CD4-positive, alpha-beta T cell (primary cell): ENCODE measurements around the gene PTPRN2. TPM values are rescaled to one million over a fixed set of nuclear protein-coding genes. Genes with fewer than 3 reads are reported as not detected.

Experiments
- ATAC-seq: fragments of 200-7000 bp; cut with Tn5 transposase; one replicate; pipeline ENCODE4 v1.10.0; 2022; ENCODE audit warnings: mild to moderate bottlenecking; ENCODE audit not compliant: poor library complexity
- CTCF ChIA-PET: fragments of 350-600 bp; sonication (Branson Sonifier 250); formaldehyde crosslinking; loops from one replicate; lab custom pipeline; 2021; ENCODE audit warnings: antibody characterized with exemption, inconsistent platforms; lab: Charles Lee
- POLR2A ChIA-PET: fragments of 350-600 bp; sonication (Branson Sonifier 250); formaldehyde crosslinking; loops from one replicate; lab custom pipeline; 2021; ENCODE audit warnings: antibody characterized with exemption, inconsistent platforms; lab: Charles Lee
- DNase-seq, 14 experiments: peaks; one replicate each; pipeline ENCODE4 v3.0.0-alpha.2; 2013 to 2020; ENCODE audit warnings: mixed read lengths in 2 of 14
- H3K27ac ChIP-seq, 2 donors: one replicate each; pipeline versions ENCODE4 v1.5.1 to v1.7.0; 2013; ENCODE audit warnings: low read length in 2 of 2, low read depth in 1 of 2, mild to moderate bottlenecking in 1 of 2
- H3K27me3 ChIP-seq, 2 experiments: 1 replicate in 1 of 2; 2 replicates in 1 of 2; pipeline versions ENCODE4 v1.6.1 to v1.7.0; 2013; ENCODE audit warnings: low read length in 2 of 2, control low read depth in 1 of 2, mild to moderate bottlenecking in 1 of 2, moderate library complexity in 1 of 2; ENCODE audit not compliant: insufficient read depth in 2 of 2, control insufficient read depth in 1 of 2
- H3K36me3 ChIP-seq: one replicate; pipeline ENCODE4 v1.6.1; 2013; ENCODE audit warnings: low read length, control low read depth; ENCODE audit not compliant: insufficient read depth
- H3K4me1 ChIP-seq: one replicate; pipeline ENCODE4 v1.6.1; 2013; ENCODE audit warnings: low read length, control low read depth; ENCODE audit not compliant: insufficient read depth
- H3K4me3 ChIP-seq: one replicate; pipeline ENCODE4 v1.5.1; 2013; ENCODE audit warnings: mild to moderate bottlenecking, low read length, moderate library complexity
- H3K9me3 ChIP-seq, 2 experiments: 1 replicate in 1 of 2; 2 replicates in 1 of 2; pipeline versions ENCODE4 v1.6.1 to v1.7.0; 2013; ENCODE audit warnings: low read length in 2 of 2, mild to moderate bottlenecking in 2 of 2, control low read depth in 1 of 2, moderate library complexity in 1 of 2; ENCODE audit not compliant: control insufficient read depth in 1 of 2, insufficient read depth in 1 of 2
- H3K27ac Mint-ChIP-seq: one replicate; pipeline ENCODE4 v1.8.0; 2020; ENCODE audit warnings: mixed read lengths
- H3K27me3 Mint-ChIP-seq: one replicate; pipeline ENCODE4 v1.8.0; 2021; ENCODE audit warnings: mixed read lengths
- H3K36me3 Mint-ChIP-seq: one replicate; pipeline ENCODE4 v1.8.0; 2021; ENCODE audit warnings: low read depth, mixed read lengths
- H3K4me1 Mint-ChIP-seq: one replicate; pipeline ENCODE4 v1.8.0; 2021; ENCODE audit warnings: low read depth, mixed read lengths
- H3K4me3 Mint-ChIP-seq: one replicate; pipeline ENCODE4 v1.8.0; 2020; ENCODE audit warnings: mild to moderate bottlenecking, mixed read lengths
- H3K9me3 Mint-ChIP-seq: one replicate; pipeline ENCODE4 v1.8.0; 2020; ENCODE audit warnings: mixed read lengths
- CTCF ChIP-seq: fragments of 200-600 bp; IDR thresholded peaks from one replicate; pipeline ENCODE4 v1.8.0; 2022; ENCODE audit warnings: antibody characterized with exemption, mild to moderate bottlenecking
- intact Hi-C, 2 experiments: fragments of 100-400 bp; cut with DNase I in 1 of 2; cut with micrococcal nuclease in 1 of 2; formaldehyde crosslinking; loops; one replicate each; pipeline versions ENCODE4 v1.15.1 to v1.9.0; 2023 to 2025; cut with DNase I, micrococcal nuclease
- total RNA-seq, 174 experiments: library from RNA in 2 of 174; stranded (reverse) in 2 of 174; gene quantifications; one replicate each; pipeline ENCODE4 v1.2.3 and lab custom pipeline; 2021 to 2026

The PTPRN2 gene
- total RNA-seq, 2 experiments from 2014 or later: 0.34 to 0.44 TPM

DNA sequence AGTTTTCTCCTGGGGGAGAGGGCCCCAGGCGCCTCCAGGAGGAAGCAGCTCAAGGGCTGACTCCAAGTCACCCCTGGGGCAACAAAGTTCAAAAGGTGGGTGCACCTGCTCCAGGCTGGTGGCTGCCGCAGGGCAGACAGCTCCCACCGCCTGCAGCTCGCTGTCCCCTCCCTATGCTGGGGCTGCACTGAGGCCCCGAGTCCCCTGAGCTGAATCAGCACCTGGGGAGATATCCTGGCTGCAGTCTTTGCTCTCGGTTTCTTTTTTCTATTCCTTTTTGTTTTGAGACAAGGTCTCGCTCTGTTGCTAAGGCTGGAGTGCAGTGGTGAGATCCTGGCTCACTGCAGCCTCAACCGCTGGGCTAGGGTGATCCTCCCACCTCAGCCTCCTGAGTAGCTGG, 1067.4 kb downstream of the PTPRN2 start:
- H3K27ac ChIP-seq: no peak overlapping the region
- Mint-ChIP-seq H3K4me1 (no peaks in the 10 kb centered on the region), H3K4me3 (no peak overlapping the region), H3K36me3 (no peaks in the 10 kb centered on the region), H3K27me3 (no peaks in the 10 kb centered on the region), H3K9me3 (no peaks in the 10 kb centered on the region), H3K27ac (no peak overlapping the region)
- intact Hi-C loops: no loop called here
- DNase-seq (peak in 1 of 14 experiments; percentile 7), ATAC-seq (no peak)
- H3K27me3 ChIP-seq: no peaks in the 10 kb centered on the region
- CTCF ChIA-PET: no interaction called here
- POLR2A ChIA-PET: no interaction called here
- no peak overlapping the region for H3K4me3 ChIP-seq
- H3K4me1 ChIP-seq: no peaks in the 10 kb centered on the region
- no peaks in the 10 kb centered on the region for H3K9me3 ChIP-seq
- no peak for TF ChIP-seq CTCF
- H3K36me3 ChIP-seq: no peaks in the 10 kb centered on the region

DNA sequence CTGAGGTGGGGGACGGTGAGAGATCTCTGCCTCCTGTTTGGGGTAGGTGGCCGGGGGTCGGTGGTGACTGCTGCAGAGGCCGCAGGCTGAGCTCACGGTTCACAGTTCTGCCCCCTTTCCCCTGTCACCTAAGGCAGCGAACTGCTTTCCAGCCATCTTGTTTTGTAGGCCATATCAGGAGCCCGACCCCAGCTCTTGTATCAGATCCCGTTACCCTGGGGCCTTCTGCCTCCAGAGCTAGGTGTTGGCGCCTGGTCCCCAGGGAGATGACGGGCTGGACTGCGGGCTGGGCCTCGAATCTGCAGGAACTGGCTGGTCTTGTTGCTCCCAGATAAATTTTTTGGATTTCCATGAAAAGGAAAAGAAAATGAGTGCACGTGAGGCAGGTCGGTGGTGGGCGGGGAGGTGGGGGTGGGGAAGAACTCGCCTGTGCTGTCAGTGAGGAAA, 1067.8 kb downstream of the PTPRN2 start:
- TF ChIP-seq CTCF: no peak
- ATAC-seq (no peak), DNase-seq (peak in 1 of 14 experiments; percentile 15)
- H3K4me3 Mint-ChIP-seq: no peak overlapping the region
- H3K4me3 ChIP-seq: no peak overlapping the region
- no peaks in the 10 kb centered on the region for H3K4me1 ChIP-seq
- H3K27ac Mint-ChIP-seq: no peak overlapping the region
- no peaks in the 10 kb centered on the region for H3K36me3 Mint-ChIP-seq
- intact Hi-C loops: loop anchor here in 1 of 2 experiments (5.0 kb wide), 1 partner anchor 88 kb away; no protein-coding TSS in a partner anchor
- no peaks in the 10 kb centered on the region for H3K36me3 ChIP-seq
- H3K27ac ChIP-seq: no peak overlapping the region
- no peaks in the 10 kb centered on the region for H3K4me1 Mint-ChIP-seq
- H3K9me3 ChIP-seq: no peaks in the 10 kb centered on the region
- H3K9me3 Mint-ChIP-seq: no peaks in the 10 kb centered on the region
- POLR2A ChIA-PET: interaction anchor here (0.9 kb wide), 2 partner anchors 15 to 82 kb away, joined by 3 read pairs; no protein-coding TSS in a partner anchor
- CTCF ChIA-PET: no interaction called here
- H3K27me3 ChIP-seq: no peaks in the 10 kb centered on the region
- H3K27me3 Mint-ChIP-seq: no peaks in the 10 kb centered on the region

DNA sequence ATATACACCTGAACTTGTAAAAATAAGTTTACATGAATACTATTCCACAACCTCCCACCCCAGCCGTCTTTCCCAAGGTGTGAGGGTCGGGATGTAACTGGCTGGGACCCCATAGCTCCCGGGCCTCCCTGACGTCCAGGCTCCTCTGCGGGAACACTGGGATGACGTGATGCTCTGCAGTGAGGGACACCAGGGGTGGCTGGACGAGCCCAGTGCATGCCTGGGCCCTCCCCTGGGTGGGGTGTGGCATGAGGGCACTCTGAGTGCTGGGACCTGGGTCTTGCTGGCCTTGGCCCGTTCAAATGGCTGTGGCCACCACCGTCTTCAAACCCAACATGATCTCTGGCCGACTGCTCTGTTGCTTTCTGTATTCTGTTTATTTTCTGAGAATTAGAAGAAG, 1068.4 kb downstream of the PTPRN2 start:
- ChIA-PET CTCF (no interaction called here), POLR2A (interaction anchor here (0.9 kb wide), 2 partner anchors 15 to 82 kb away, joined by 3 read pairs; no protein-coding TSS in a partner anchor)
- DNase-seq (peak in 1 of 14 experiments; percentile 29), ATAC-seq (no peak)
- Mint-ChIP-seq H3K4me1 (no peaks in the 10 kb centered on the region), H3K36me3 (no peaks in the 10 kb centered on the region), H3K27me3 (no peaks in the 10 kb centered on the region), H3K9me3 (no peaks in the 10 kb centered on the region), H3K27ac (no peak overlapping the region), H3K4me3 (no peak overlapping the region)
- Histone ChIP-seq H3K36me3 (no peaks in the 10 kb centered on the region), H3K4me3 (no peak overlapping the region), H3K27me3 (no peaks in the 10 kb centered on the region), H3K27ac (no peak overlapping the region), H3K9me3 (no peaks in the 10 kb centered on the region), H3K4me1 (no peaks in the 10 kb centered on the region)
- no peak for TF ChIP-seq CTCF
- intact Hi-C loops: loop anchor here in 1 of 2 experiments (5.0 kb wide), 1 partner anchor 87 kb away; no protein-coding TSS in a partner anchor
